ENCODE results near the gene MAML2.

DNA sequence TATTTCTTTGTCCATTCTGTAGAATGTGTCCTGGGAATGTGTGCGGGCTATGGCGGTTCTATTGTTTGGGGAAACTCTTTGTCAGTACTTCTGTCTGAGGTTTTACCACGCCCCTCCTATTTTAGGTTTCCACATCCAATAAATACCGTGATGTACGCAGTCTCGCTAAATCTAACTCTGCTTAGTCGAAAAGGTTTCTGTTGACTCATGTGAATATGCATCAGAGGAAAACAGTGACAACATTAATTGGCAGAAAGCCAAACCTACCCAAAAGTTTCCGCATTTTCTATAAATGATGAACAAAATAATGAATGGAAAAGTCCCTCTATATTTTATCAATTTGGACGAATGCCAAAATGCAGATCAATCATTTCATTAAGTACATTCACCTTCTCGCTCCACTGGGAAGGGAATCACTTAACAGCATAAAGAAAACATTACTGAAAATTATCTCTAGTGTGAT is 143.4 kb downstream of the MAML2 start:
- TF ChIP-seq, protein P1, sequence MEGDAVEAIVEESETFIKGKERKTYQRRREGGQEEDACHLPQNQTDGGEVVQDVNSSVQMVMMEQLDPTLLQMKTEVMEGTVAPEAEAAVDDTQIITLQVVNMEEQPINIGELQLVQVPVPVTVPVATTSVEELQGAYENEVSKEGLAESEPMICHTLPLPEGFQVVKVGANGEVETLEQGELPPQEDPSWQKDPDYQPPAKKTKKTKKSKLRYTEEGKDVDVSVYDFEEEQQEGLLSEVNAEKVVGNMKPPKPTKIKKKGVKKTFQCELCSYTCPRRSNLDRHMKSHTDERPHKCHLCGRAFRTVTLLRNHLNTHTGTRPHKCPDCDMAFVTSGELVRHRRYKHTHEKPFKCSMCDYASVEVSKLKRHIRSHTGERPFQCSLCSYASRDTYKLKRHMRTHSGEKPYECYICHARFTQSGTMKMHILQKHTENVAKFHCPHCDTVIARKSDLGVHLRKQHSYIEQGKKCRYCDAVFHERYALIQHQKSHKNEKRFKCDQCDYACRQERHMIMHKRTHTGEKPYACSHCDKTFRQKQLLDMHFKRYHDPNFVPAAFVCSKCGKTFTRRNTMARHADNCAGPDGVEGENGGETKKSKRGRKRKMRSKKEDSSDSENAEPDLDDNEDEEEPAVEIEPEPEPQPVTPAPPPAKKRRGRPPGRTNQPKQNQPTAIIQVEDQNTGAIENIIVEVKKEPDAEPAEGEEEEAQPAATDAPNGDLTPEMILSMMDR (IDR thresholded peaks at IDR 0.05; ENCODE audit: poor library complexity), result no peak
- TF ChIP-seq EZH2phosphoT487 (IDR thresholded peaks at IDR 0.05; ENCODE audit: low read depth, severe bottlenecking, unreplicated experiment), result no peak
- no peak for TF ChIP-seq EZH2 (IDR thresholded peaks at IDR 0.05; ENCODE audit: borderline replicate concordance)

All from hepatocyte (in vitro differentiated cells).